HG02642 (cell line): ENCODE measurements around the gene RAMP1.
"Not testable (repeated sequence)": the region's sequence is repeated elsewhere in the genome, so short reads cannot be mapped to it uniquely, and the experiment has no call there.

Experiments used
- ATAC-seq: cut with Tn5 transposase; IDR thresholded peaks from one replicate; pipeline ENCODE4 v1.9.1; 2021; ENCODE audit warnings: mild to moderate bottlenecking; ENCODE audit not compliant: unreplicated experiment, poor library complexity

RAMP1 gene

GRCh38 chr2:237940828-237941227 is 81.4 kb downstream of the RAMP1 start:
- ATAC-seq = no peak

GRCh38 chr2:237941239-237941638 is 81.8 kb downstream of the RAMP1 start:
- no peak for ATAC-seq

GRCh38 chr2:237942513-237942899 is 83.1 kb downstream of the RAMP1 start:
- ATAC-seq = no peak

- no peak for ATAC-seq
Measured at GRCh38 chr2:237943395-237944094, 84.1 kb downstream of the RAMP1 start.

GRCh38 chr2:237944302-237944701 is 84.9 kb downstream of the RAMP1 start:
- no peak for ATAC-seq

- no peak for ATAC-seq
Measured at GRCh38 chr2:237946423-237946822, 87.0 kb downstream of the RAMP1 start.

- ATAC-seq = not testable (repeated sequence)
Measured at GRCh38 chr2:237951354-237951753, 91.9 kb downstream of the RAMP1 start.

- no peak for ATAC-seq
Measured at GRCh38 chr2:237951878-237952277, 92.5 kb downstream of the RAMP1 start.

- ATAC-seq = no peak
Measured at GRCh38 chr2:237952851-237953250, 93.4 kb downstream of the RAMP1 start.

- ATAC-seq = no peak
Measured at GRCh38 chr2:237955640-237956401, 96.4 kb downstream of the RAMP1 start.

GRCh38 chr2:237956402-237956736 is 96.9 kb downstream of the RAMP1 start:
- ATAC-seq = no peak

- ATAC-seq = no peak
Measured at GRCh38 chr2:237961637-237962036, 102.2 kb downstream of the RAMP1 start.
